ENCODE data around the gene PHF14. TPM values are rescaled to one million over a fixed set of nuclear protein-coding genes. Genes with fewer than 3 reads are reported as not detected.

Gene PHF14
- total RNA-seq, 1 donor from 2014 or later, result 23.1 TPM

- no peak for ATAC-seq
These were observed 202.2 kb downstream of the PHF14 start for GRCh38 chr7:11175887-11176286.

GRCh38 chr7:11176985-11177555 lies 203.4 kb downstream of the PHF14 start:
- no peak for ATAC-seq

GRCh38 chr7:11177793-11178192 lies 204.1 kb downstream of the PHF14 start:
- no peak for ATAC-seq

GRCh38 chr7:11181590-11181989 lies 207.9 kb downstream of the PHF14 start:
- no peak for ATAC-seq

GRCh38 chr7:11182736-11183135 lies 209.1 kb downstream of the PHF14 start:
- ATAC-seq, result no peak

- ATAC-seq, result no peak
These were observed 211.6 kb downstream of the PHF14 start for GRCh38 chr7:11185179-11185815.

- ATAC-seq, result no peak
These were observed 215.0 kb downstream of the PHF14 start for GRCh38 chr7:11188529-11189310.

GRCh38 chr7:11191081-11191480 lies 217.4 kb downstream of the PHF14 start:
- no peak for ATAC-seq

- no peak for ATAC-seq
These were observed 218.0 kb downstream of the PHF14 start for GRCh38 chr7:11191574-11192220.

GRCh38 chr7:11192506-11192905 lies 218.8 kb downstream of the PHF14 start:
- no peak for ATAC-seq

- ATAC-seq, result no peak
These were observed 219.6 kb downstream of the PHF14 start for GRCh38 chr7:11193131-11193867.

GRCh38 chr7:11193888-11194287 lies 220.2 kb downstream of the PHF14 start:
- ATAC-seq, result no peak

GRCh38 chr7:11194492-11194891 lies 220.8 kb downstream of the PHF14 start:
- no peak for ATAC-seq

GRCh38 chr7:11195502-11195901 lies 221.8 kb downstream of the PHF14 start:
- no peak for ATAC-seq

- no peak for ATAC-seq
These were observed 222.5 kb downstream of the PHF14 start for GRCh38 chr7:11196143-11196542.

- no peak for ATAC-seq
These were observed 229.6 kb downstream of the PHF14 start for GRCh38 chr7:11203224-11203623.

- ATAC-seq, result no peak
These were observed 230.0 kb downstream of the PHF14 start for GRCh38 chr7:11203683-11204082.

GRCh38 chr7:11206177-11206899 lies 232.7 kb downstream of the PHF14 start:
- no peak for ATAC-seq

- ATAC-seq, result no peak
These were observed 233.9 kb downstream of the PHF14 start for GRCh38 chr7:11207565-11207964.

GRCh38 chr7:11208883-11209465 lies 235.3 kb downstream of the PHF14 start:
- no peak for ATAC-seq

- ATAC-seq, result no peak
These were observed 236.7 kb downstream of the PHF14 start for GRCh38 chr7:11210374-11210773.

Measured in esophagus mucosa (tissue), 1 donor.